SK-N-SH treated with all-trans-retinoic acid at 6 μM for 48 hours (cell line): ENCODE results near the gene FGFR3.

ENCODE experiments used
- CSDC2 ChIP-seq: fragments of 250-450 bp; sonication (Bioruptor Pico); IDR thresholded peaks from 2 replicates; pipeline ENCODE4 v1.5.0; 2020; ENCODE audit warnings: mild to moderate bottlenecking, moderate library complexity
- ESRRG ChIP-seq: fragments of 250-450 bp; sonication (Bioruptor Pico); IDR thresholded peaks from 2 replicates; pipeline ENCODE4 v1.6.1; 2021; ENCODE audit warnings: mild to moderate bottlenecking
- TOX ChIP-seq: fragments of 250-450 bp; sonication (Bioruptor Pico); IDR thresholded peaks from 2 replicates; pipeline ENCODE4 v1.8.0; 2021; ENCODE audit warnings: mild to moderate bottlenecking, moderate library complexity, borderline replicate concordance
- ZC3H10 ChIP-seq: fragments of 250-450 bp; sonication (Bioruptor Pico); IDR thresholded peaks from 2 replicates; pipeline ENCODE4 v1.5.1; 2021; ENCODE audit warnings: mild to moderate bottlenecking, moderate library complexity

GRCh38 chr4:1786544-1787362, 6.3 kb upstream of the FGFR3 start:
- no peak for TF ChIP-seq CSDC2 (CRISPR knock-in tag)
- no peak for TF ChIP-seq ESRRG (CRISPR knock-in tag)
- no peak for TF ChIP-seq ZC3H10
- no peak for TF ChIP-seq TOX
